ENCODE data around the gene LINGO4.
A peak's percentile ranks its signal among the peaks of the same experiment; 100 is the strongest.

LINGO4 gene

DNA sequence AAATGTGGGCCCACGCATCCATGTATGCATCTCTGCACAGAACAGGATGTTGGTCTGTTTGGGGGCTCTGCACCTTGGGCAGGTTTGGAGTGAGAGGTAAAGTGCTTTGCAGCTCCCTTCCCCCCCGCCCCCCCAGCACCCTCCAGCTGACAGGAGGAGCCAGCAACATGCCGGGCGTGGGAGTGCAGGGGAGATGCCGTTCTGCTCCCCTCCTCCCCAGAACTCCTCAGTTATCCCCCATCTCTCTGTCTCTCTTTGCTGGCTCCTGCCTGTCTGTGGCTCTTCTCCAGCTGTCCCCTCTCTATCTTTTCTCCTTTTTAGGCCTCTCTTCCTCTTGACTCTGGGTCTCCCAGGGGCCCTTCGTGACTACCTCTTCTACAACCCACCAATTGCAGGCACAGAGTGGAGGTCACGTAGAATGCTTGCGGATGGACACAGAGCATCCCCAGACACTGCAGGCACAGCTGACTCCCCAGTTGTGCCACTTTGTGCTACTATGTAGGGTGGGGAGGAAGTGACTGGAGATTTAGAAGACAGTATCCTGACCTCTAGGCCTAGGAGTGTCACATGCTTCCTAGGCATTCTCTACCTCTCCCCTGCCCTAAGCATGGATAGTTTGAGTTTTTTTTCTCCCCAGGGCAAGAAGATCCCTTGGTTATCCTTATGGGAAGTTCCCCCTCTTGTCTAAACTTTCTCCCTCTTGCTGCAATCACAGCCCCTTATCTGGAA, 28.1 kb upstream of the LINGO4 start:
- DNase-seq = no peak

DNA sequence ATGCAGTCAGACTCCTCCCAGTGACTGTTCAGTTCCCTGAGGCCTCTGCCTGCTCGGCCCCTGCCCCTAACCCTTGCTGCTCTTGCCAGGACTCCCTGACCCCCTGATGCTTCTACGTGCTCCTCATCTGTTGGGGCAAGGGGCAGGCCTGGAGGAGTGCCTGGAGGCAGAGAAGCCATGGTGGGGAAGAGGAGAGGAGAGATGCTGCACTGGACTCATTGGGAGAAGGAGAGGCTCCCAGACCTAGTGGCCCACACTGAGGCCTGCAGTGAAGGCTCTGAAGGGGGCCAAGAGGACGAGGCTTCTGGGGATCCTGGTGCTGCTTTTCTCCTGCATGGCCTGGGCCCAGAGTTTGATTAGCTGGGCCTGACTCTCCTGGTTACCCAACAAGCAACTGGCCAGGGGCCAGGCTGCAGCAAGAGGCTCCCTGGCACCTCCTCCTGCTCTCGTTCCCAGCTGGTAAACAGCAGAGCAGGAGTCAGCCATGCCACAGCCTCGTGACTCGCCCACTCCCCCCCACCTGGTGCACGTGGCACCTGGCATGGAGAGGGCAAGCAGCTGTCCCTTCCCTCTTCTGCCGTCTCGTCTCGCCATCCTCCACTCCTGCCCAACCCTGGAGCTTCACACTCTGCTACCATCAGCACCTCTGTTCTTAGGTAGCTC, 27.2 kb upstream of the LINGO4 start:
- DNase-seq = no peak

DNA sequence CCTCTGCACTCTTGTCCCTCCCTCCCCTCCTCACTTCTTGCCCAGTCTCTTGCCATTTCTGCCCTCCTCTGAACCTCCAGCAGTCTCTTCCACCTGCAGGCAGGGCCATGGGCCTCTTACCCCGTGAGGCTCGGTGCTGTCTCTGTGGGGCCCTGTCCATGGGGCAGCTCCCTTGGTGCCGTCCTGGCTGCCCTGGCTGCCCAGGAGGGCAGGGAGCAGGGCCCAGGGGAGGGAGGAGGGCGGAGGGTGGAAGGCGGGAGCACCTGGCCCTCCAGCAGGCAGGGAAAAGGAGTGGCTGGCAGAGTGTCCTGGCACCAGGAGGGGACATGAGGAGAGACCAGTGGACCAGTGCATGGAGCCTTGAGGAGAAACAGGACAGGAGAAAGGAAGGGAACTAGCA, 26.4 kb upstream of the LINGO4 start, which contains the start of gene RORC:
Gene RORC (minus strand): TSS at position 198 of the 400 bp plus-strand sequence. CDS start 38 bp downstream, at position 160.
- DNase-seq = no peak

DNA sequence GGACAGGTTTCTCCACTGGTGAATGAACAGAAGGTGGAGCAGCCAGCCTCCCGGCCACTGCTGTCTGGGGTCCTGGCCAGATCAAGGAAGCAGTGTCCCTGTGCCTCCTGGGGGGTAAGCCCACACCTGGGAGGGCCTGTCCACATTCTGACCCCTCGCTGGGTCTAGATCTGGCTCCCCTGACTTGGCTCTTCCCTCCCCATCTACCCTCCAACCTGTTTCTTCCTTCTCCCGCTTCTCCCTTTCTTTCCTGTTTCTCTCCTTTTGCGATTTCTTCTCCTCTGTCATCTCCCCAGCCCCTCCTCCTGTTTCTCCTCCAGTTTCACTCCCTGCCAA, 26.0 kb upstream of the LINGO4 start:
- no peak for DNase-seq

DNA sequence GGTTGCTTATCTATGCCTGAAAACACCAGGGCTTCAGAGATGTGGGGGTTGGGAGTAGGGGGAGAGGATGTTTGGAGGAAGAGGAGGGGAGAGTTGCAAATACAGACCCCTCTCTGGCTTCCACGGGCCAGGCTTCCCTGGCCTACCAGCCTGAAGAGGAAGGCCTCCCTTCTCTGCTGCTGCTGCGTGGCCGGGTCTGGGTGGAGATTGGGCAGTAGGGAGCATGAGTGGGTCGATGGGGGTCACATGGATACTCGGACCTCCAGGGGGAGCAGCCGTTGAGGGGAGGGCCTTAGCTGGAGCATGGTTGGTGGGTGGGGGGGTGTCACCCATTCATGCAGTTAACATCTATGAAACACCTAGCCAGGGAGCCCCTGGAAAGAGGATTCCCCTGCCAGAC, 24.8 kb upstream of the LINGO4 start:
- no peak for DNase-seq

DNA sequence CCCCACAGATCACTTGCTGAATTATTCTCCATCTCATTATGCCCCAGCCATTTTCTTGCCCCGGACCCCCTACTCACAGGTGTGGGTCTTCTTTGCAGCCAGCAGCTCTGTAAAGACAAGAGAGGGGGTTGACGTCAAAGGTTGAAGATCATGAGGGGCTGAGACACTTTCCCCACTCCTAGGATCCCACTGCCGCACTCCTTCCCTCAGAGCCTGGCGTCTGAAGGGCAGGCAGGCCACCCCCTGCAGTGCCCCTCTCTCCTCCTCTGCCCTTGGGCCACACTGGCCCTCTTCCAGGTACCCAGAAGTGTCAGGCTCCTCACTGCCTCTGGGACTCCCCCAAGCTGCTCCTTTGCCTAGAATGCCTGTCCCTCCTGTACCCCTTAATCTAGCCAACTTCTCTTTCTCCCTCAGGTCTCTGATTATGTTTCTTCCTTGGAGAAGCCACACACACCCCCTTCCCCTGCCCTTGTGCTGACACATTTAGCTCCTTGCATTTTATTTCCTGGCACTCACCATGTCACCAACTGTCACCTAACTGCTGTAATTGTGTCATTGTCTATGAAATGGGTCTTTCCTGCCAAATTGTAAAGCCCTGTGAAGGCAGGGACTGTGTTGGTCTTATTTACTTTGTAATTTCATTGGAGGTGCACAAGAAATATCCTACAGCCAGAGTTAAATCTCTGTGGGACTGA, 24.3 kb upstream of the LINGO4 start:
- no peak for DNase-seq

DNA sequence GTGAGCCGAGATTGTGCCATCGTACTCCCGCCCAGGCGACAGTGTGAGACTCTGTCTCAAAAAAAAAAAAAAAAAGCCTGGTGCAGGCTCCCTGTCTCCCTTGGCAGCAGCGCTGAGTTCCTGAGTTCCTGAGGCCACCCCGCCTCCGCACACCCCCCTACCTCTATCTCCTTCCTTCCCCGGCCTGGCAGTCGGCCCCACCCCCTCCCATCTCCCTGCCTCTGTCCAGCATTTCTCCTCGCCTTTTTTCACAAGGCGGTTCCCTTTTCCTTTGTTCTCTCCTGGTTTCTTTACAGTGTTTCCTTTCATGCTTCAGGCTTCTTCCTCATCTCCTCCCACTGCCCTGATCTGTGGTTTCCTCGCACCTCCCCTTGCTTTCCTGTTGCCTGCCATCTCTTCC, 23.7 kb upstream of the LINGO4 start:
- DNase-seq = no peak

DNA sequence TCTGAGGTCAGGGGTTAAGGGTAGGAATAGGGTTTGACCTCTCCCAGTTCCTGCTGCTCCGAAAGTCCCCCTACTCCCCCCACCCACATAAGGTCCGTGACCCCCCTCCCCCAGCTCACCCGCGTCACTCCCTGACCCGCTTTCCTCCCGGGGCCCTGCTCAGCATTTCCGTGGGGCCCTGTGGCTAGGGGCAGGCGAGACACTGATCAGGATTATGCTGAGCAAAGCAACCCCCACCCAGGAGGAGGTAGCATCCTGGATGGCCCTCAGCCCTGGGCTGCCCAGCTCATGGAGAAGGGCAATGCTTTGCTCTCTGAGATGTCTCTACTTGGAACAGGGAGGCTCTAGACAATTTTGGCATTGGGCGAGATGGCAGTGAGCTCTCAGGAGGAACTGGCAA, 22.6 kb upstream of the LINGO4 start:
- no peak for DNase-seq

DNA sequence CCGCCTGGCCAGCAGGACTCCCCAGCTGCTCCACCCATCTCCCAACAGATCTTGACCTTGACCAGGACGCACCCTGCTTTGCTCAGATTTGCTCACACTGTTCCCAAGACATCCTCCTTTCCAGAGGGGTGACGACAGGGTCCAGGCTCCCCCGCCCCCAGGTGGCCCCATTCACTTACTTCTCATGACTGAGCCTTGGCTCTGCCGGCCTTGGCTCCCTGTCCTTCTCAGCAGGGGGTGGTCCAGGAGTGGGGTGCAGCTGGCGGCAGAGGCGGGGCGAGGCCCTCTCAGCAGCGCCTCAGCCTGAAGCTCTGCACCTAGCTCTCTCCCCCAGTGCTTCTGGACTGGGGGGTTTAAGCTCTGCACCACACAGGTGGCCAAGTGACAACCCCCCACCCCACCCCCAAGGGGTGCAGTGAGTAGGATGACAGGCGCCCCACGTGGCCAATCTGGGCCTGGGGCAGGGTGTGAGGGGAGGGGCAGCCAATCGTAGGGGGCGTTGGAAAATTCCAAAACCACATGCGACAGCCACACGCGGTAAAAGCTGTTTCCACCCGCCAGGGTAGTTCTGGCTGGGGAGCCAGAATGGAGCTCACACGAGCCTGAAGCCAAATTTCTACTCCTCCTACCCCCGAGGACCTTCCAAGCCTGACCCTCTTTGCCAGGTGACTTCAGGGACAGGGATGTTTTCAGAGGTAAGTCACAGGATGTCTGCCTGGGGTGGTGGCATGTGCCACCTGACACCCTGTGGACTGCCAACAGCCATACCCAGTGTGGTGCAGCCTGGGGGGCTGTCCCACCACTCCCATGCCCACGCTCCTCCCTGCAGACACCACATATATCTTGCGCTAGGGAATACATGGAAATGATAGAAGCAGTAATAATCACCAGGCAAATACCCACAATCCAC, 20.8 kb upstream of the LINGO4 start:
- DNase-seq = peak; percentile 52 to 60

DNA sequence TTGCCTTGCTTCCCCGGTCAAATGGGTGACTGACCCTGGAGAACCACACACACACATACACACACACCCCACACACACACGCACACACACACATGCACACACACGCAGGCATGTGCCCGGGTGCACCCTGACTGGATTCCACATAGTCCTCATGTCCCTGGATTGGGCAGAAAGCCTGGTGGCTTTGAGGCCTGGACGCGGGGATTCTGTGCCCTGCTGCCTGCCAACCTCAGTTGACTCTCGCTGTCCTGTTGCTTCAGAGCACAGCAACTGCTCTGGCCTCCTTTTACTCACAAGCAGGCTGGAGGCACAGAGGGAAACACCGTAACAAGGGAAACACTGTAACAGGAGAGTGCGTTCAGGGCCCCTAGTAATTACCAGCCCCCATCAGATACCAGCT, 20.0 kb upstream of the LINGO4 start:
- no peak for DNase-seq

DNA sequence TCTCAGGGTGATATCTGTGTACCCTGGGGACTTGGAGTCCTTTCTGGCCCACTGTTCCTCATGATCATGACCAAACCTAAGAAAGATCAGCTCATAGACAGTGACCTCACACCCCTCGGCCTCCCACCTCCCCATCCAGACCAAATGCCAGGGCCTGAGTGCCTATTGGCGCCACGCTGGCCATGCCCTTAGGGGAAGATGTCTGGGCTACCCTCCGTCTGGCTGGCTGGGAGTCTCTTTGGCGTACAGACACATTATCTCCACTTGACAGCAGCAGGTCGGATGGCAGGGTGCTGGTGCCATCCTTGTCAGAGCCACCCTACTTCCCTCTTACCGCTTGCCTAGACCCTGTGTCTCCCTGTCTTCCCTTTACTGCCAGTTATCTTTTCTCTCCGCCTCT, 18.0 kb upstream of the LINGO4 start:
- DNase-seq = no peak

DNA sequence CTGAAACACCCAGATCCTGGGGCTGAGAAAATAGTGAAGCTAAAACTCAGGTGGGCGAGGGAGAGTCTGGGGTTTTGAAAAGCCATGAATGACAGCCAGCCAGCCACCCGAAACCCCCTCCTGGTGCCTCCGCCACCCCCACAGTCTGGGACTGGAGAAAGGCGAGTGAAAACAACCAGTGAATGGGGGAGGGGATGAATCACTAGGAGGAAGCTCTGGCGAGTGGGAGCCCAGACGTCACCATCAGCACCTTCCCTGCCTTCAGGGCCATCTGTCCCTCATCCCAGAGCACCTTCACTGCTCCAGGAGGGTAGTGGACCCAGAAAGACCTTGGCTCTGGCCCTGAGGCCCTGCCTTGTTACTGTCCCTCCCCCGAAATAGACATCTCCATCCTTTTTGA, 17.2 kb upstream of the LINGO4 start:
- peak; percentile 59 to 69 for DNase-seq

DNA sequence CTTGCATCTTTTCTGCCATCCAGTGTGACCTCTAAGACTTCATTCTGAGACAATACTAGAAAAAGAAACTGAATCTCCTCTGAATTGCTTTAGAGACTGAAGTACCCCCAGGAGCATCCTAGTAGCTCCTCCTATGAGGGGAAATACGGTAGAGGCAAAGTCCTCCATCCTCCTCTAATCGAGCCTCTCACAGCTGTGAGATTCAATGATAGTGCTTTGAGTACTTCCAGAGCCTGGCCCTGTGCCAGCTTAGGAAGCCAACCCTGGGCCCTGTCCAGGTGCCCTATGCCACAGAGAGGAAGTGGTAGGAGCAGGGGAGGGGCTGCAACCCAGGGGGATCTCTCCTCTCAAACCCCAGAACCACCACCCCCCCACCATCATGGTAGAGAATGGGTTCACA, 15.7 kb upstream of the LINGO4 start:
- DNase-seq = no peak

DNA sequence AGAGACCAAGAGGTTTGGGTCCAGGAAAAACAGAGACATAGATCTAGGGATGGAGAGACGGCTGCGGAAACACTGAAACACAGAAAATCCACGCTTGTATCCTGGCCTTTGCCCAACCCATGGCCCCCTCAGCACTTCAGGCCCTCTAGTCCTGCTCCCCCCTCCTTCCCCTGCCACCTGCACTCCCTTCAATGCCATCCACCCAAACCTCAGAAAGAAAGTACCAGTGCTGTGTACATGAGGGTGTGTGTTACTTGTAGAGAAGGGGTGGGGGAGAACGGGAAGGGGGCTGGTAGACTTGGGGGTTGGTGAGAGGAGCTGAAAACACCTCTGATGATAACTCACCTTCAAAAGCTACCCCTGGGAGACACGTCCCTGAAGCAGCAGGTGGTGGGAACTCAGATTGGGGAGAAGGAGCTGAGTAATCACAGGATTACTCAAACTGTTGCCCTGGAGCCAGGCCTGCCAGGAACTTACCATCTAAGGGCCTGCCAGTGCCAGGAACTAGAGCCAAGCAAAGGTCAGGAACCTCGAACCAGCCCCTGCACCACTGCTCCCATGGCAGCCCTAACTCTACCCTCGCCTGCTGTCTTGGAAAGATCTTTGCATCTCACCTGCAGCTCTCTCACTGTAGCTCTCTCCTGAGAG, 14.9 kb upstream of the LINGO4 start:
- DNase-seq = no peak

DNA sequence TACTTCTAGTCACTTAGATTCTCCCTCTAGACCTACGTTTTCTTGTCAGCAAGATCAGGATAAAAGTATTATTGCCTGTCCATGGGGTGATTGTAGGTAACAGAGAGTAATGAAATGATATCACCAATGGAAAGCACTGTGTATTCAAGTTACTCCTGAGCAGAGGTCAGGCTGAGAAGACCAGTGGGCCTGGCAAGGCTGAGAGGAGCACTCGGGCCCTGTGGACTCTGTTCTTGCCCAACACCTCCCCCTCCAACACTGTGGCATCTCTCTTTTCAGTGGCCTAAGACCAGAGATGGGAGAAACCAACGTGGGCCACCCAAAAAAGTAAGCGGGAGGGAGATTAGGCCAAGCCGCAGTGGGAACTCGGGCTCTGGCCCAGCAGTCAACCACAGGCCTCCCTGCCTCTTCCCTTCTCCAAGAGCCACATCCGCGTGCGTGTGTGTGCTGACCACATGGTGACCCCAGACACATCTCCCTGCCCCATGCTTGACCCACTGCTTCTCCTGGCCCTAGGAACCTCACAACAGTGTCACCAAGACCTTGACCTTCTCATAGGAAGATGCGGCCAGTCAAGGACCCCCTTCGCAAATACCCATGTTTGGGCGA, 14.1 kb upstream of the LINGO4 start:
- no peak for DNase-seq

DNA sequence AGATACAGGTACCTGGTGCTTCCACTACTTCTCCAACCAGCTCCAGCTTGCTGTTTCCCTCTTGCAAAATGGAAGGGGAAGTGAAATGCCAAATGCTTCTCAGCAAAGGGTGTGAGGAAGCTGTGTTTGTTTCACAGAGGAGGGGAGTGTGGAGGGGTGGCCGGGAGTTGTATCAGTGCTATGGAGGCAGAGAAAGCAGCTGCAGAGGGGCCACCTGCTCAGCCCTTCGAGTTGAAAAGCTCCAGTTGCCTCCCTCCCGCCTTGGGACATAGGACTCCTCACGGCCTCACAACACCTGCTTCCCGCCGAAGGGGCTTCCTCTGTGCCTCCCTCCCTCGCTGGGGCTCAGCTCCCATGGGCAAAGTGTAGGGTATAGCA, 12.1 kb upstream of the LINGO4 start:
- no peak for DNase-seq

DNA sequence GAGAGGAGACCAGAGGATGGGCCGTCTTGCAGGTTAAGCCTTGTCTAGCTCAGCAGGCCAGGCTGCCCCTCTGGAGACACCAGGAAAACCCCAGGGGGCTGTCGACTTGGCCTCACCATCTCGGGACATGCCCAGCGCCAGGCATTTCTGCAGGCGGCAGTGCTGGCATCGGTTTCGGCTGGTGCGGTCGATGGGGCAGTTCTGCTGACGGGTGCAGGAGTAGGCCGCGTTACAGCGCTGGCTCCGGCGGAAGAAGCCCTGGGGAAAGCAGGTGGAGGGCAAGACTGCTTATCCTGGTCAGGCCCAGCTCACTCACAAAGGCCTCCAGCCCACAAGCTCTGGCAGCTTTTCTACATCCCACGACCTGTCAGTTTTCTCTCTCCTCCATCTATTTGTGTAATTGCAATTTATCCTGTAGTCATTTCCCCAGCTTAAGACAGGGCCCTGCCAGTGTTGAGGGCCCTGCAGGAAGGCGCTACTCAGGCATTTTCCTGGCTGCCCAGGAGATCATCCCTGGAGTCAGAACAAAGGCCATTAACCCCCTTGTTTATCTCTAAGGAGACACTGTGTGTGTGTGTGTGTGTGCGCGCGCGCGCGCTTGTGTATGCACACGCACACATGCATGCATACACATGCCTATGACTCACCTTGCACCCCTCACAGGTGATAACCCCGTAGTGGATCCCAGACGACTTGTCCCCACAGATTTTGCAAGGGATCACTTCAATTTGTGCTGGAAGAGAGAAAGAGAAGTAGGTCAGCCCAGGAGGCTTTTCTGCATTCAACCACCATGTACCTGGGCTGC, 11.5 kb upstream of the LINGO4 start:
- no peak for DNase-seq

DNA sequence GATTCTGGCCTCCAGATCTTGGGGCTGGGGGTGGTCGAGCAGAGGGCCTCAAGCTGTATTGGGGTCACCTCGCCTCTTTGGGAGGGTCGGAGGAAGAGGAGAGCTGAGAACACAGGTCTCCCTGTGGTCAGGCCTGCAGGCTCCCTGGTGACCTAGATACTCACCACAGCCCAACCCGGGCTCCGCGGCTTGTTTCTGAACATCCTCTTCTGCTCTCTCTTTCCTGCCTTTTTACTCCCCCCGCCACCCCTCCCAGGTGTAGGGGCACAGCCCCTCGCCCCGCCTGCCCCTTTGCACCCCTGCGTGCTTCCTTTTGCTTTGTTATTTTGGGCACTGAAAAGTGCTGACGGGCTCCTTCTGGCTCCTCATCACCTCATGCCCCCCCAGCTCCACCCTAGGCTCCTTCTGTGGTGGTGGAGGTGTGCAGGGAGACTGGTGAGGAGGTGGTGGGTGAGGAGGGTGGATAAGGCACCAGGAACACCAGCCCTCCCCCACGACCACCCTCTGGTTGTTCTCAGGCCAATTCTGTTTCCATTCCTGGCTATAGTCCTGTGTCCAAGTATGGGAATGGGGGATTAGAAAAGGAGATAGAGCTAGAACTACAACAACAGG, 10.6 kb upstream of the LINGO4 start:
- DNase-seq = no peak

DNA sequence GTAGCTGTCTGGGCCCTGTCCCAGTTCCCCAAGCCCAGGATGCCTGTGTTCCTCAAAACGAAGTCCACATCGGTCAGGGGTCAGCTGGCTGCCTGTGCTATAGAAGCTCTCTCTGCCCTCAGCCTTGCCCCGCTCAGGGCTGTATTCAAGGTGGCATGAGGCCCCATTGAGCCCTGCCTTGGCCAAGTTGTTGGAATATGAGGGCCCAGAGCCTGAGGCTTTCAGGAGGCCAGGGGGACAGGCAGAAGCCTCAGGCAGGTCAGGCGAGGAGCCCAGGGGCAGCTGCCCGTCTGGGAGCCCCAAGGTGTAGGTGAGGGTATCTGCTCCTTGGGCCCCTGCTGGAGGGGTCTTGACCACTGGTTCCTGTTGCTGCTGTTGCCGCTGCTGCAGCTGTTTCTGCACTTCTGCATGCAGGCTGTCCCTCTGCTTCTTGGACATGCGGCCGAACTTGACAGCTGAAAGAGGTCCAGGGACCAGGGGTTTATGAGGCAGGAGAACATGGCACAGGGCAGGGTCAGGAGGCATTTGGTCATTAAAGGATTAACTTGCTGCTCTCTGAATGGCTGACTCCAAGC, 9.8 kb upstream of the LINGO4 start:
- DNase-seq = no peak

DNA sequence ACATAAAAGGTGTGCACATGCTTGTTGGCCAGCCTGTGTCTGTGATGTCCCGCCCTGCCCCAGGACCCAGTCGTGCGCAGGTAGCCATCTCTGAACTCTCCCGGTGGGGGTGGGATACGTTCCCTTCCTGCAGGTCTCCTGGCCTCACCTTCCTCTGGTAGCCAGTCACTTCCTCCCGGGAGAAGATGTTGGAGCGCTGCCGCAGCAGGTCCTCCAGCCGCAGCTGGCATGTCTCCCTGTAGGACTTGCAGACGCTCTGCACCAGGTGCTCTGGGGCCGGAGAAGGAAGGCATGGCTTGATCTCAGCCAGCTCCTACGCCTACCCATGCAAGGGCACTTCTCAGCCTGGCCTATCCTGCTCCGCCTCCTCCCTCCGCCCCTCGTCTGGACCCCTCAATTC, 9.2 kb upstream of the LINGO4 start:
- no peak for DNase-seq
